Activated CD8-positive, alpha-beta memory T cell treated with anti-CD3 and anti-CD28 coated beads, Interleukin-2, amount 50 U/mL, for 4 hours (primary cell): ENCODE results near the gene MAMSTR.
A peak's percentile ranks its signal among the peaks of the same experiment; 100 is the strongest.
"Not testable (repeated sequence)": the region's sequence is repeated elsewhere in the genome, so short reads cannot be mapped to it uniquely, and the experiment has no call there.

Source experiments
- DNase-seq: peaks from one replicate; pipeline ENCODE4 v3.0.0-alpha.2; 2020

Gene MAMSTR

GRCh38 chr19:48718106-48718505 is 1.4 kb downstream of the MAMSTR start:
- not testable (repeated sequence) for DNase-seq

GRCh38 chr19:48716562-48717291 is 2.8 kb downstream of the MAMSTR start:
- no peak for DNase-seq

GRCh38 chr19:48715681-48716171 is 3.8 kb downstream of the MAMSTR start:
- no peak for DNase-seq

GRCh38 chr19:48714759-48715675 is 4.5 kb downstream of the MAMSTR start:
- DNase-seq, result no peak

GRCh38 chr19:48713864-48714755 is 5.4 kb downstream of the MAMSTR start:
- peak; percentile 94 for DNase-seq

GRCh38 chr19:48713041-48713863 is 6.3 kb downstream of the MAMSTR start:
- no peak for DNase-seq

GRCh38 chr19:48711106-48711662 is 8.3 kb downstream of the MAMSTR start:
- no peak for DNase-seq

- DNase-seq, result no peak
Measured at GRCh38 chr19:48708471-48708870, 11.1 kb downstream of the MAMSTR start.

GRCh38 chr19:48705431-48705830 is 14.1 kb downstream of the MAMSTR start:
- no peak for DNase-seq

GRCh38 chr19:48703316-48703715 is 16.2 kb downstream of the MAMSTR start:
- DNase-seq, result no peak

- DNase-seq, result no peak
Measured at GRCh38 chr19:48702701-48703100, 16.8 kb downstream of the MAMSTR start.

- no peak for DNase-seq
Measured at GRCh38 chr19:48698046-48698445, 21.5 kb downstream of the MAMSTR start.

GRCh38 chr19:48696353-48697010 is 23.0 kb downstream of the MAMSTR start:
- DNase-seq, result no peak

- no peak for DNase-seq
Measured at GRCh38 chr19:48695743-48696352, 23.7 kb downstream of the MAMSTR start, which contains the start of gene FUT2. FUT2 (plus strand) TSS chr19:48695971; CDS start chr19:48702957, 6,986 bp downstream.

GRCh38 chr19:48693629-48694028 is 25.9 kb downstream of the MAMSTR start:
- DNase-seq, result not testable (repeated sequence)

- DNase-seq, result no peak
Measured at GRCh38 chr19:48689449-48689848, 30.1 kb downstream of the MAMSTR start.

- no peak for DNase-seq
Measured at GRCh38 chr19:48687776-48688175, 31.7 kb downstream of the MAMSTR start.

- not testable (repeated sequence) for DNase-seq
Measured at GRCh38 chr19:48686637-48687036, 32.9 kb downstream of the MAMSTR start.

- no peak for DNase-seq
Measured at GRCh38 chr19:48686088-48686487, 33.4 kb downstream of the MAMSTR start.

GRCh38 chr19:48685583-48685982 is 33.9 kb downstream of the MAMSTR start:
- no peak for DNase-seq
